SU-DHL-6 (cell line): ENCODE measurements around the gene CEACAM21.
A peak's percentile ranks its signal among the peaks of the same experiment; 100 is the strongest.

Experiments
- EZH2phosphoT487 ChIP-seq: fragments of 200-600 bp; sonication (generic), shearing (Covaris generic); conservative IDR thresholded peaks from 2 replicates; pipeline ENCODE4 v1.6.1; 2018; ENCODE audit warnings: mild to moderate bottlenecking, antibody characterized with exemption, low read length, moderate library complexity, mixed read lengths
- TF ChIP-seq, protein P1 (sequence below): fragments of 200-600 bp; sonication (generic); IDR thresholded peaks from one replicate; pipeline ENCODE4 v1.5.1; 2017; ENCODE audit warnings: antibody characterized with exemption, mild to moderate bottlenecking, low read length, moderate library complexity; ENCODE audit not compliant: insufficient read depth, poor library complexity, severe bottlenecking

DNA sequence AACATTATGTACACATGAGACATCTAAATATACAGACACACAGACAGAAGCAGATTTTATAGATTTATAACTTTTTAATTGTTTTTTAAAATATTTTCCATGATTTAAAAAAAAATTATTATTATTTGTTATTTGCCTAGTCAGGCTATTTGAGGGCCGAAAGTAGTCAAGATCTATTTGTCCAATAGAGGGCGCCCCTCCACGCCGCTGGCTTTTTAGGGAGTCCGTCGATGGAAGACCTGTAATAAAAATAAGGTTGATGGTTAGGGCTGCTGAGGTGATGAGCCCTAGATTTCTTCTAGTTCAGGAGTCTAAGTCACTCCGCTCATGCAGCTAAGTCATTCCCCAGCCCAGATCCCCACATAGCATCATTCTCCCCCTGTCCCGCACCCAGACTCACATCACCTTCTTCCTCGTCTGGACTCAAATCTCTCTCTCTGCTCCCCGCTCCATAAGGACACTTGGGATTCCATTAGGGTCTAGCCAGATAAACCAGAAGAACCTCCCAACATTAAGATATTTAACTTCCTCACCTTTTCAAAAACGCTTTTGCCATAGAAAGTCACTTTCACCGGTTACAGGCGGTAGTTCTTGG, 33.9 kb upstream of the CEACAM21 start:
- TF ChIP-seq, protein P1, sequence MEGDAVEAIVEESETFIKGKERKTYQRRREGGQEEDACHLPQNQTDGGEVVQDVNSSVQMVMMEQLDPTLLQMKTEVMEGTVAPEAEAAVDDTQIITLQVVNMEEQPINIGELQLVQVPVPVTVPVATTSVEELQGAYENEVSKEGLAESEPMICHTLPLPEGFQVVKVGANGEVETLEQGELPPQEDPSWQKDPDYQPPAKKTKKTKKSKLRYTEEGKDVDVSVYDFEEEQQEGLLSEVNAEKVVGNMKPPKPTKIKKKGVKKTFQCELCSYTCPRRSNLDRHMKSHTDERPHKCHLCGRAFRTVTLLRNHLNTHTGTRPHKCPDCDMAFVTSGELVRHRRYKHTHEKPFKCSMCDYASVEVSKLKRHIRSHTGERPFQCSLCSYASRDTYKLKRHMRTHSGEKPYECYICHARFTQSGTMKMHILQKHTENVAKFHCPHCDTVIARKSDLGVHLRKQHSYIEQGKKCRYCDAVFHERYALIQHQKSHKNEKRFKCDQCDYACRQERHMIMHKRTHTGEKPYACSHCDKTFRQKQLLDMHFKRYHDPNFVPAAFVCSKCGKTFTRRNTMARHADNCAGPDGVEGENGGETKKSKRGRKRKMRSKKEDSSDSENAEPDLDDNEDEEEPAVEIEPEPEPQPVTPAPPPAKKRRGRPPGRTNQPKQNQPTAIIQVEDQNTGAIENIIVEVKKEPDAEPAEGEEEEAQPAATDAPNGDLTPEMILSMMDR = peak; percentile 82
- no peak for TF ChIP-seq EZH2phosphoT487
